ENCODE results near the gene COMMD3.

DNA sequence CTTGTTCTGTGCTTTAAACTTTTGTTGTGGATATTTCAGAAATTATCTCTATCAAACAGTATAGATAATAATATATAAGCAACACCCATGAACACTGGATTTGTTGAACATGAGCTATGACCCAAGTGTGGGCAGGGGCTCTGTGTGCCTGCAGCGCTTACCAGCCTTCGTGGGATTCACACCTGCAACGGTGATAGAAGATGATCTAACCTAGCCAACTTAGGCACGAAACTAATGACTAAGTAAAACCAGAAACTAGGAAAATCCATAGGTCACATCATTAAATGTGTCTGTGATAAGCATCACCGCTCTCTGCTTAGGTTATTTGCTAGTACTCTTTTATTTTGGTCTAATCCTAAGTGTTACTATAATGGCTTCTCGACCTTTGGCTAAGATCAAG, 47.1 kb downstream of the COMMD3 start:
- TF ChIP-seq POLR2A (IDR thresholded peaks at IDR 0.05) (no peak), CTCF (IDR thresholded peaks at IDR 0.05) (no peak)

All from thyroid gland (tissue), 4 donors.